Measurements from ENCODE around the gene BRINP2. TPM values are rescaled to one million over a fixed set of nuclear protein-coding genes. Genes with fewer than 3 reads are reported as not detected.

The BRINP2 gene
- total and polyA plus RNA-seq, 2 of the 8 experiments (the other 6 are each of a cell fraction or from before 2014, with no cell fraction given): 0.39 to 0.42 TPM

GRCh38 chr1:177165069-177165439 is 5.7 kb upstream of the BRINP2 start (continued):
- TF ChIP-seq CHD7 (IDR thresholded peaks at IDR 0.05; ENCODE audit: insufficient replicate concordance, low read length) (no peak), SUZ12 (IDR thresholded peaks at IDR 0.05; ENCODE audit: low read length) (peak; percentile 31), RNF2 (IDR thresholded peaks at IDR 0.05; ENCODE audit: borderline replicate concordance, low read depth, low read length, missing control alignments, poor library complexity, severe bottlenecking) (peak; percentile 35), GABPA (IDR thresholded peaks at IDR 0.05; ENCODE audit: borderline replicate concordance, insufficient read depth, low read length) (no peak)

All from H1 (cell line).